ENCODE results near the gene TAOK2. TPM values are rescaled to one million over a fixed set of nuclear protein-coding genes. Genes with fewer than 3 reads are reported as not detected.

Gene TAOK2
- total and polyA plus RNA-seq, 2 of the 4 experiments (the other 2 are of a cell fraction) = 23.0 to 31.7 TPM

- peak within 1 kb of the TSS; percentile 74 for H2BK120ac ChIP-seq (ENCODE audit: low read depth, low read length)
- in situ Hi-C loops (cut with MboI; ENCODE audit: low sequenced_read_pairs) = no loop called here
- H4K5ac ChIP-seq (ENCODE audit: low read depth, low read length) = peak within 1 kb of the TSS; percentile 95
- H3K18ac ChIP-seq (ENCODE audit: low read depth, low read length) = peak within 1 kb of the TSS; percentile 79
- no peaks in the 10 kb centered on the region for H3K27me3 ChIP-seq (ENCODE audit: control insufficient read depth, insufficient read depth, low read length)
- peak within 1 kb of the TSS; percentile 38; the same call in 1 of the 2 replicates for H2BK20ac ChIP-seq (ENCODE audit: low read depth, low read length)
- H4K20me1 ChIP-seq (ENCODE audit: insufficient read depth, low read length) = no peaks in the 10 kb centered on the region
- POLR2A ChIA-PET (ENCODE audit: unreplicated experiment) = interaction anchor here (1.2 to 2.0 kb wide), 2 partner anchors 12 to 18 kb away, joined by 5 to 8 read pairs; partner anchors contain the start of gene TAOK2
- peak within 1 kb of the TSS; percentile 93 for H2AK5ac ChIP-seq (ENCODE audit: low read depth, low read length)
- H3K14ac ChIP-seq (replicated peaks; ENCODE audit: low read depth, low read length) = peak within 1 kb of the TSS; percentile 98
- H2BK15ac ChIP-seq (ENCODE audit: low read depth, low read length) = peak within 1 kb of the TSS; percentile 58
- no TSS peak for BruUV-seq (replicated peaks)
- DNase-seq = peak; percentile 83
- peak within 1 kb of the TSS; percentile 55 for H3K4me3 ChIP-seq (ENCODE audit: insufficient read depth, low read depth, low read length)
- intact Hi-C loops (cut with micrococcal nuclease) = loop anchor here (1.0 kb wide), 1 partner anchor 17 kb away; no protein-coding TSS in a partner anchor
- peaks cover 5% of the 10 kb centered on the region; the same call in 1 of the 2 replicates for H3K9me1 ChIP-seq (ENCODE audit: insufficient read depth, low read length)
- peak within 1 kb of the TSS; percentile 92 for H3K56ac ChIP-seq (ENCODE audit: extremely low read depth, insufficient read depth, low read length)
- H3K9ac ChIP-seq (ENCODE audit: low read depth, low read length) = peak within 1 kb of the TSS; percentile 94
- H3K4ac ChIP-seq (ENCODE audit: low read depth, low read length) = peak within 1 kb of the TSS; percentile 85
- peak within 1 kb of the TSS; percentile 82 for H4K91ac ChIP-seq (ENCODE audit: insufficient read depth, low read depth, low read length)
- H3K23ac ChIP-seq (ENCODE audit: low read depth, low read length) = peak within 1 kb of the TSS; percentile 98
- 0% methylated on average over 29 of the region's 75 CpGs; no CpG with 5 or more reads in 1 of the 2 experiments for WGBS, 2 experiments (ENCODE audit: extremely low coverage in 2 of 2, insufficient read length in 1 of 2)
- H3K4me1 ChIP-seq (ENCODE audit: control insufficient read depth, insufficient read depth, low read length) = peaks cover 8% of the 10 kb centered on the region
- peak within 1 kb of the TSS; percentile 81 for H3K27ac ChIP-seq (ENCODE audit: insufficient read depth, low read length)
- no peaks in the 10 kb centered on the region for H3K9me3 ChIP-seq (ENCODE audit: control insufficient read depth, insufficient read depth, low read length)
- peak within 1 kb of the TSS; percentile 88 to 96 for H4K8ac ChIP-seq (ENCODE audit: low read depth in 2 of 2, low read length in 2 of 2)
- dilution Hi-C loops (cut with HindIII; ENCODE audit: low sequenced_read_pairs, unreplicated experiment) = no loop called here
- peak within 1 kb of the TSS; percentile 99 for H2AK9ac ChIP-seq (replicated peaks; ENCODE audit: low read depth, low read length, poor library complexity)
- peak within 1 kb of the TSS; percentile 98 for H2AFZ ChIP-seq (replicated peaks; ENCODE audit: low read length, poor library complexity)
- H3K36me3 ChIP-seq (ENCODE audit: control insufficient read depth, insufficient read depth, low read length) = peaks cover 2% of the 10 kb centered on the region; the same call in 1 of the 2 replicates
- H3K4me2 ChIP-seq (ENCODE audit: low read depth, low read length) = peak within 1 kb of the TSS; percentile 98
- H3K79me1 ChIP-seq (ENCODE audit: low read depth in 1 of 2, low read length in 2 of 2) = peaks cover 12 to 25% of the 10 kb centered on the region in 2 experiments; a peak in 3 of 4 replicates
- CTCF ChIA-PET = interaction anchor here (0.8 kb wide), 1 partner anchor 12 kb away, joined by 3 read pairs; the partner anchor contains the start of gene TAOK2
- ATAC-seq (ENCODE audit: low read depth) = peak; percentile 98
- H2BK5ac ChIP-seq (ENCODE audit: low read depth, low read length, poor library complexity, severe bottlenecking) = peak within 1 kb of the TSS; percentile 77
- TF ChIP-seq FOS (IDR thresholded peaks at IDR 0.05; ENCODE audit: low read depth, low read length) (no peak), SMC3 (IDR thresholded peaks at IDR 0.05; ENCODE audit: low read depth, low read length) (no peak), CHD1 (IDR thresholded peaks at IDR 0.05; ENCODE audit: low read depth, low read length) (no peak), POLR2A (IDR thresholded peaks at IDR 0.05; ENCODE audit: low read depth, low read length) (peak; percentile 48), RCOR1 (IDR thresholded peaks at IDR 0.05; ENCODE audit: insufficient replicate concordance, low read length) (no peak), MAFK (IDR thresholded peaks at IDR 0.05; ENCODE audit: low read depth, low read length) (no peak), BHLHE40 (IDR thresholded peaks at IDR 0.05; ENCODE audit: low read depth, low read length) (peak; percentile 78), CEBPB (IDR thresholded peaks at IDR 0.05; ENCODE audit: low read depth, low read length) (no peak), NFE2L2 (IDR thresholded peaks at IDR 0.05; ENCODE audit: low read depth, low read length) (no peak), MXI1 (IDR thresholded peaks at IDR 0.05; ENCODE audit: borderline replicate concordance, low read depth, low read length) (peak; percentile 38; the same call in 1 of the 2 replicates), USF2 (IDR thresholded peaks at IDR 0.05; ENCODE audit: low read depth, low read length) (peak; percentile 58), RFX5 (IDR thresholded peaks at IDR 0.05; ENCODE audit: low read depth, low read length) (no peak), RAD21 (IDR thresholded peaks at IDR 0.05; ENCODE audit: low read length) (0 out of 2 replicates have a peak, but pooled peaks have one; percentile 15), MAZ (IDR thresholded peaks at IDR 0.05; ENCODE audit: borderline replicate concordance, low read depth, low read length) (peak; percentile 99), CTCF (conservative IDR thresholded peaks at IDR 0.05; ENCODE audit: low read depth, low read length) (peak; percentile 32; the same call in 1 of the 2 replicates)
These were observed 12.0 kb upstream of the TAOK2 start, which contains the start of gene TMEM219 for GRCh38 chr16:29961479-29962343. Gene TMEM219, plus strand, starts transcription at chr16:29962079. Its CDS starts 1,065 bp downstream, at chr16:29963144.
